Urothelium cell line (cell line): Measurements from ENCODE around the gene RASD1.

ENCODE experiments used
- DNase-seq: peaks from one replicate; pipeline ENCODE4 v3.0.0; 2011; ENCODE audit warnings: low spot score, mixed read lengths
- FAIRE-seq: peaks from 2 replicates; lab custom pipeline; 2011; peaks lifted over from hg19 to GRCh38; lab: Jason Lieb, UNC

The RASD1 gene

GRCh38 chr17:17527956-17528500 is 31.8 kb upstream of the RASD1 start:
- FAIRE-seq (no peak), DNase-seq (no peak)

GRCh38 chr17:17527534-17527933 is 31.3 kb upstream of the RASD1 start:
- FAIRE-seq (no peak), DNase-seq (no peak)

- FAIRE-seq (no peak), DNase-seq (no peak)
Observed at GRCh38 chr17:17526369-17526768, 30.2 kb upstream of the RASD1 start.

GRCh38 chr17:17525956-17526355 is 29.8 kb upstream of the RASD1 start:
- FAIRE-seq, result no peak
- no peak for DNase-seq

GRCh38 chr17:17525311-17525710 is 29.1 kb upstream of the RASD1 start:
- no peak for FAIRE-seq
- no peak for DNase-seq

DNA sequence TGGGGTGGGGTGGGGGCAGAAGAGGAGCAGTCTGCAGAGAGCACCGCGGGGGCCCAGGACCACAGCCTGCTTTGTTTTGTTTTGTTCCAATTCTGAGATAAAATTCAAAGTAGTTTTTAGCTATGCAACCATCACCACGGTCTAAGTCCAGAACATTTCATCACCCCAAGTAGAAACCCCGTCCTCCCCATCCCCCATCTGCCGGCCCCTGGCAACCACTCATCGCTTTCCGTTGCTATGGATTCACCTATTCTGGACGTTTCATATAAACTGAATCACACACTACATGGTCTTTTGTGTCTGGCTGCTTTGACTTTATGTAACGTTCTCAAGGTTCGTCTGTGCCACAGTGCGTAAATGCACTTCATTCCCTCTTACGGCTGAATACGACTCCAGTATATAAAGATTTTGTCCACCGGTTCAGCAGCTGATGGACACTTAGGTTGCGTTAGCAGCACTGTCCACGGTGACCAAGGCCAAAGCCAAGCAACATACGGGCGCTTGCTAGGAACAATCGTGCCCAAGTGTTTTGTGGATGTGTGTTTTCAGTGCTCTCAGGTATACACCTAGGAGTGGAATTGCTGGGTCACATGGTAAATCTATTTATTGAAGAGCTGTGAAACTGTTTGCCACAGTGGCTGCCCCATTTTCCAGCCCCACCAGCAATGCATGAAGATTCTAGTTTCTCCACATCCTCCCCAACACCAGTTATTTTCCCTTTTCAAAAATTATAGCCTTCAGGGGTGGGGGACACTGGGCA is 27.7 kb upstream of the RASD1 start:
- FAIRE-seq (no peak), DNase-seq (no peak)

DNA sequence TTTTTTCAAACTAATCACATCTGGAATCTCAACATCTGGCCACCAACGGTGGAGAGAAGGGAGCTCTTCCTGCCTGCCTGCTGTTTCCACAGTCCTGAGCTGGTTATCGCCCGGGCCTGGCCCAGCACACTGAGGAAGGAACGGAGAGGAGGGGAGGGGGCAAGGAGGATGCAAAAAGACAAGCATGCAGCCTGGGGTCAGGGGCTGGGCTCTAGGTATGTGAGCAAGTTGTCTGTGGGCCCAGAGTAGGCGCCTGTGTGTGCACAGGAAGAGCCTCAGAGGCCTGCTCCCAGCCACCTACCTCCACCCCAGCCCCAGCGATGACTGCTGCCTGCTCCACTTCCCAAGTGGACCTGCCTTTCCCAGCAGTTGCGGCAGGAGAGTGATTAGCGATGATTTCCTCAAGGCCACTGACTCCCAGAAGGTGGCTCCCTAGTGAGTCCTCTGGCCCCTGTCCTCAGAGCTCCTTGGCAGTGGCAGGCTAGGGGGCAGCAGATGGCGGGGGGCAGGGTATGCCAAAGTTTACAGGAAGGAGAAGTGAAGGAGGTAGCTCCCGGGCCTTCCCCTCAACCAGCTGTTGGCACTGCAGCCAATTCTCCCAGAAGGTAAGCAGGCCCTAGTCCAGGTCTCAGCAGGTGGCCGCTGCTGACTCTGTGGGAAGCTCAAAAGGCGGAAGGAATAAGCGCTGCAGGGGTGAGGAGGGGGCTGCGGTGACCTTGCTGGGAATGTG is 27.0 kb upstream of the RASD1 start:
- FAIRE-seq, result no peak
- no peak for DNase-seq

- FAIRE-seq (no peak), DNase-seq (no peak)
Observed at GRCh38 chr17:17520599-17521232, 24.5 kb upstream of the RASD1 start.

GRCh38 chr17:17519886-17520285 is 23.7 kb upstream of the RASD1 start:
- DNase-seq (no peak), FAIRE-seq (no peak)

GRCh38 chr17:17518951-17519350 is 22.8 kb upstream of the RASD1 start:
- FAIRE-seq, result no peak

GRCh38 chr17:17518014-17518413 is 21.8 kb upstream of the RASD1 start:
- no peak for FAIRE-seq
- no peak for DNase-seq

More at GRCh38 chr17:17518951-17519350, 22.8 kb upstream of the RASD1 start:
- no peak for DNase-seq

DNA sequence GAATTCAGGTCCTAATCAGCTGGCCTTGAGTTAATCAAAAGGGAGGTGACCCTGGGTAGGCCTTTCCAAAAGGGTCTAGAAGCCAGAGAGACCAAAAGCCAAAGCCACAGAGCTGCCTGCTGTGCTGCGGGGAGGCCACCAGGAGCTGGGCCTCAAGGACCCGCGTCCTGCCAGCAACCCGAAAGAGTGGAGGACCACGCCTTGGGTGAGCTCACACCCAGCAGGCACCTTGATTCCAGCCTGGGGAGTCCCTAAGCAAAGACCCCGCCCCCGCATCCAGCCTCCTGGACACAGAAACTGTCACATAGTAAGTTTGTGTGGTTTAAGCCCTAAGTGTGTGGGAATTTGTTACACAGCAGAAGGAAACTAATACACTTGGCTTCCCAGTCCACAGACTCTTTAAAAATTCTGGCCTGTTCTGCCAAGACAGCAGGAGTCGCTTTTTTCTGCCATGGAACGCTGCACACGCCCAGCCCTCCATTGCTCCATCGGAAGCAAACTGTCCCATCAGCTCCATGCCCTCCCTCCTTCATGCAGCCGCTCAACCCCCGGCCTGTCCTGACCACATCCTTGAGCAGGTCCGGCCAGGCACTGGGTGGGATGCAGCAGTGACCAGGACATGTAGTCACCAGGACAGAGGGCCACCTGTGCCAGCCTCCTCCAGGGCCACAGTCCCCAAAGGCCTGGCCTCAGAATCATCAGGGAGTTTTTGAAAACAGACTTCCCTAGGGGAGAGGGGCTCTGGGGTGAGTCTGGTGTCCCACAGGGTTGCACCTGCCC is 20.9 kb upstream of the RASD1 start:
- no peak for FAIRE-seq
- no peak for DNase-seq

GRCh38 chr17:17515934-17516930 is 20.0 kb upstream of the RASD1 start:
- FAIRE-seq, result no peak
- DNase-seq, result no peak

DNA sequence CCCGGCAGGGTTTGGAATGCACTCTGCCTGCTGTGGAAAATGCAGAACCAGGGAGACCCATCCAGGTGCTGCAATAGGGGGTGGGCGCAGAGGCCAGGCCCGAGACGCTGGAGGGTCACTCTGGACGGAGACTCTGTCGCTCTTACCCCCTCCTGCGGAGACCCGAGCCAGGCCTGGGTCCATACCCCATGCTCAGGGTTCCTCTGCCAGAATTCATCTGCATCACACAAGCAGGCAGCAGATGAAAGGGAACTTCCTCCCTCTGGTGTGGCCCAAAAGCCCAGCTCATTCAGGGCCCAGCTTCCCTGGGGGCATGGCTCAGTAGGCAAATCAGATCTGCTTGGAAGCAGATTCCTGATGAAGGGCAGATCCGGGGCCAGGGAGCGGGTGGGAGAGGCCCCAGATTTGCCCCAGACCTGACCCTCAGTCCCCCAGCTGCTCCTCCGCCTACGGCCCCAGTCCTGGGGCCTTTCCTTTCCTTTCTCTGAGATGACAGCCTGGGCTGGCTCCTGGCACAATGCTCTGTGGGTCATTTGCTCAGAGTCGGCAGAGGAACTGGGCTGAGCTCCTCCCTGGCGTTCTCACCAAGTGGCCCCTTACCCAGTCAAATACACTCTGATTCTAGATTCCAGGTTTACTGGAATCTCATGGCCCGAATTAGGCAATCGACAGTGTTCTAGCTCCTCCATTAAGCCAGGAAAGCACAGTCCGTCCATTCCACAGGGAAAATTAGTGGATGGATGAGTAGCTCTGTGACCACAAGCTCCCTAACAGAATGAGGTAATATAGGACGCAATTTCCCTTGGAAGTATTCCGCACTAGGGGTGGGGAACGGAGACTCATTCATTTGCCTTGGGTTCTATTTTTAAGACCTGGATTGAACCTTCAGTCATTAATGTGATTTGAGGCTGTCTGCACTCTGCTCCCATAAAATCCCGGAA is 19.1 kb upstream of the RASD1 start:
- DNase-seq, result no peak

GRCh38 chr17:17514361-17514992 is 18.3 kb upstream of the RASD1 start:
- no peak for FAIRE-seq
- no peak for DNase-seq

More for the DNA sequence above, 19.1 kb upstream of the RASD1 start:
- FAIRE-seq, result no peak

- FAIRE-seq (no peak), DNase-seq (no peak)
Observed at GRCh38 chr17:17513626-17514025, 17.4 kb upstream of the RASD1 start.

- DNase-seq (no peak), FAIRE-seq (no peak)
Observed at GRCh38 chr17:17512866-17513265, 16.7 kb upstream of the RASD1 start.
